CD14-positive monocyte (primary cell): Measurements from ENCODE around the gene HAX1. TPM values are rescaled to one million over a fixed set of nuclear protein-coding genes. Genes with fewer than 3 reads are reported as not detected.
A peak's percentile ranks its signal among the peaks of the same experiment; 100 is the strongest.
"Not testable (repeated sequence)": the region's sequence is repeated elsewhere in the genome, so short reads cannot be mapped to it uniquely, and the experiment has no call there.

Experiments used
- DNase-seq, 3 donors: peaks; one replicate each; pipeline ENCODE4 v3.0.0-alpha.2; 2011 to 2022
- H2AFZ ChIP-seq: 2 replicates; pipeline ENCODE4 v1.6.0; 2012; ENCODE audit warnings: mild to moderate bottlenecking, low read depth, low read length, inconsistent platforms; ENCODE audit not compliant: insufficient read depth, poor library complexity, severe bottlenecking
- H3K27ac ChIP-seq, 2 donors: 1 replicate in 1 of 2; 2 replicates in 1 of 2; pipeline ENCODE4 v1.5.1; 2012 to 2013; ENCODE audit warnings: low read length in 2 of 2, control low read depth in 1 of 2, inconsistent platforms in 1 of 2, low read depth in 1 of 2, mild to moderate bottlenecking in 1 of 2
- H3K27me3 ChIP-seq, 2 donors: one replicate each; pipeline versions ENCODE4 v1.6.0 to v1.6.1; 2011 to 2013; ENCODE audit warnings: low read length in 2 of 2; ENCODE audit not compliant: control insufficient read depth in 2 of 2, insufficient read depth in 2 of 2
- H3K36me3 ChIP-seq, 2 donors: replicated peaks in 1 of 2; 1 replicate in 1 of 2; 2 replicates in 1 of 2; pipeline versions ENCODE4 v1.5.1 to v1.6.1; 2012 to 2013; ENCODE audit warnings: low read length in 2 of 2, control low read depth in 1 of 2, inconsistent platforms in 1 of 2, mild to moderate bottlenecking in 1 of 2; ENCODE audit not compliant: insufficient read depth in 2 of 2, control insufficient read depth in 1 of 2
- H3K4me1 ChIP-seq, 2 donors: 1 replicate in 1 of 2; 2 replicates in 1 of 2; pipeline versions ENCODE4 v1.5.1 to v1.6.1; 2012 to 2013; ENCODE audit warnings: low read length in 2 of 2, control low read depth in 1 of 2, inconsistent platforms in 1 of 2, mild to moderate bottlenecking in 1 of 2, moderate library complexity in 1 of 2; ENCODE audit not compliant: insufficient read depth in 2 of 2, control insufficient read depth in 1 of 2
- H3K4me2 ChIP-seq: replicated peaks from 2 replicates; pipeline ENCODE3; 2012; ENCODE audit warnings: low read length, moderate library complexity, mild to moderate bottlenecking; ENCODE audit not compliant: poor library complexity, severe bottlenecking; ENCODE audit errors: extremely low read depth
- H3K4me3 ChIP-seq, 3 experiments: fragments of 200-600 bp in 1 of 3; sonication (generic) in 1 of 3; replicated peaks in 1 of 3; 1 replicate in 2 of 3; 2 replicates in 1 of 3; pipeline ENCODE4 v1.5.1; 2011 to 2013; ENCODE audit warnings: low read length in 3 of 3, mild to moderate bottlenecking in 3 of 3, control low read depth in 2 of 3, low read depth in 2 of 3, inconsistent platforms in 1 of 3, moderate library complexity in 1 of 3
- H3K79me2 ChIP-seq: 2 replicates; pipeline ENCODE4 v1.6.0; 2012; ENCODE audit warnings: mild to moderate bottlenecking, control low read depth, inconsistent platforms, low read length, moderate library complexity; ENCODE audit not compliant: insufficient read depth
- H3K9ac ChIP-seq: 2 replicates; pipeline ENCODE4 v1.6.0; 2017; ENCODE audit warnings: low read length, mild to moderate bottlenecking; ENCODE audit not compliant: insufficient read depth, poor library complexity, severe bottlenecking
- H3K9me3 ChIP-seq, 2 donors: replicated peaks in 1 of 2; 1 replicate in 1 of 2; 2 replicates in 1 of 2; pipeline versions ENCODE4 v1.5.1 to v1.6.1; 2012 to 2013; ENCODE audit warnings: low read length in 2 of 2, control low read depth in 1 of 2; ENCODE audit not compliant: control insufficient read depth in 1 of 2, insufficient read depth in 1 of 2
- H4K20me1 ChIP-seq: 2 replicates; pipeline ENCODE4 v1.6.0; 2012; ENCODE audit warnings: mild to moderate bottlenecking, low read length, control low read depth, moderate library complexity; ENCODE audit not compliant: insufficient read depth
- H3K27ac Mint-ChIP-seq, 7 donors: one replicate each; pipeline ENCODE4 v1.8.0; 2020; ENCODE audit warnings: mild to moderate bottlenecking in 7 of 7, mixed read lengths in 7 of 7, moderate library complexity in 6 of 7, inconsistent platforms in 2 of 7
- H3K27me3 Mint-ChIP-seq, 3 donors: one replicate each; pipeline ENCODE4 v1.8.0; 2021 to 2022; ENCODE audit warnings: low read depth in 3 of 3, mild to moderate bottlenecking in 3 of 3, mixed read lengths in 3 of 3, moderate library complexity in 3 of 3, inconsistent platforms in 1 of 3
- H3K36me3 Mint-ChIP-seq, 2 donors: one replicate each; pipeline ENCODE4 v1.8.0; 2020; ENCODE audit warnings: mixed read lengths in 2 of 2, inconsistent platforms in 1 of 2, mild to moderate bottlenecking in 1 of 2
- H3K4me1 Mint-ChIP-seq: one replicate; pipeline ENCODE4 v1.8.0; 2020; ENCODE audit warnings: mild to moderate bottlenecking, mixed read lengths
- H3K4me3 Mint-ChIP-seq, 2 donors: one replicate each; pipeline ENCODE4 v1.8.0; 2020; ENCODE audit warnings: mild to moderate bottlenecking in 2 of 2, mixed read lengths in 2 of 2, moderate library complexity in 1 of 2
- H3K9me3 Mint-ChIP-seq, 7 donors: one replicate each; pipeline ENCODE4 v1.8.0; 2020 to 2022; ENCODE audit warnings: mixed read lengths in 7 of 7, mild to moderate bottlenecking in 6 of 7, moderate library complexity in 6 of 7, inconsistent platforms in 2 of 7
- CTCF ChIP-seq: fragments of 200-600 bp; IDR thresholded peaks from one replicate; pipeline ENCODE4 v1.8.0; 2022; ENCODE audit warnings: antibody characterized with exemption, mild to moderate bottlenecking
- WGBS: methylation state at CpG from one replicate; pipeline ENCODE4 v1.1.5; 2013; ENCODE audit warnings: missing lambda C conversion rate; ENCODE audit not compliant: insufficient coverage; 5-methylcytosine and 5-hydroxymethylcytosine counted together
- intact Hi-C, 2 donors: fragments of 100-400 bp; cut with micrococcal nuclease; formaldehyde crosslinking; loops; one replicate each; pipeline versions ENCODE4 v1.15.0 to v1.15.1; 2023
- polyA plus RNA-seq, 3 donors: library from polyadenylated mRNA; depleted of rRNA in 1 of 3; unstranded in 2 of 3; stranded (reverse) in 1 of 3; fragments of 300-500 nt in 2 of 3; fragments of >200 nt in 1 of 3; fragmentation: Illumina TruSeq in 2 of 3; gene quantifications; 1 replicate in 2 of 3; 2 replicates in 1 of 3; pipeline ENCODE4 v1.2.3, GENCODE V29; 2012 to 2021

The HAX1 gene
- polyA plus RNA-seq, 3 donors = 51.4 to 94.9 (median 91.7) TPM

GRCh38 chr1:154304664-154305337 lies 32.4 kb downstream of the HAX1 start:
- Histone ChIP-seq H3K79me2 (no peaks in the 10 kb centered on the region), H3K4me3 (no peak overlapping the region), H3K4me1 (no peaks in the 10 kb centered on the region), H3K9ac (no peak overlapping the region), H4K20me1 (no peaks in the 10 kb centered on the region), H3K36me3 (no peaks in the 10 kb centered on the region), H3K4me2 (no peak overlapping the region), H3K9me3 (peaks cover 0 to 3% of the 10 kb centered on the region in 2 donors), H2AFZ (no peak overlapping the region), H3K27ac (no peak overlapping the region), H3K27me3 (no peaks in the 10 kb centered on the region)
- Mint-ChIP-seq H3K27ac (no peak overlapping the region), H3K27me3 (peaks cover 2 to 9% (median 3%) of the 10 kb centered on the region in 3 donors), H3K36me3 (no peaks in the 10 kb centered on the region), H3K9me3 (peaks cover 0 to 18% (median 6%) of the 10 kb centered on the region in 7 donors), H3K4me3 (no peak overlapping the region), H3K4me1 (no peaks in the 10 kb centered on the region)
- TF ChIP-seq CTCF = no peak
- whole genome bisulfite sequencing = 98% methylated on average over 8 of the region's 9 CpGs
- DNase-seq = no peak
- intact Hi-C loops = loop anchor here in 1 of 2 donors (5.0 kb wide), 1 partner anchor 248 kb away; no protein-coding TSS in a partner anchor

GRCh38 chr1:154306151-154306550 lies 33.7 kb downstream of the HAX1 start:
- no peaks in the 10 kb centered on the region for H3K36me3 ChIP-seq
- H3K4me3 Mint-ChIP-seq = no peak overlapping the region
- H3K36me3 Mint-ChIP-seq = no peaks in the 10 kb centered on the region
- no CpG with 5 or more reads among the region's 3 CpGs for whole genome bisulfite sequencing
- H3K79me2 ChIP-seq = no peaks in the 10 kb centered on the region
- TF ChIP-seq CTCF = no peak
- H3K4me2 ChIP-seq = no peak overlapping the region
- H3K27ac Mint-ChIP-seq = peak overlapping the region in 1 of 7 donors; percentile 64
- no peak for DNase-seq
- no peaks in the 10 kb centered on the region for H3K4me1 ChIP-seq
- H3K9ac ChIP-seq = no peak overlapping the region
- H3K27me3 Mint-ChIP-seq = peaks cover 0 to 7% (median 2%) of the 10 kb centered on the region in 3 donors
- H3K27me3 ChIP-seq = no peaks in the 10 kb centered on the region
- no peaks in the 10 kb centered on the region for H3K4me1 Mint-ChIP-seq
- no peak overlapping the region for H3K4me3 ChIP-seq
- no peak overlapping the region for H3K27ac ChIP-seq
- intact Hi-C loops = loop anchor here in 1 of 2 donors (5.0 kb wide), 1 partner anchor 249 kb away; no protein-coding TSS in a partner anchor
- H3K9me3 Mint-ChIP-seq = peaks cover 0 to 19% (median 6%) of the 10 kb centered on the region in 7 donors
- H4K20me1 ChIP-seq = no peaks in the 10 kb centered on the region
- no peak overlapping the region for H2AFZ ChIP-seq
- peaks cover 0 to 3% of the 10 kb centered on the region in 2 donors for H3K9me3 ChIP-seq

GRCh38 chr1:154307670-154308270 lies 35.3 kb downstream of the HAX1 start:
- not testable (repeated sequence) for H3K36me3 Mint-ChIP-seq, H3K4me1 Mint-ChIP-seq

More at GRCh38 chr1:154307670-154308270, 35.3 kb downstream of the HAX1 start:
- DNase-seq, H3K4me3 ChIP-seq, H4K20me1 ChIP-seq, H3K27me3 Mint-ChIP-seq, H2AFZ ChIP-seq, H3K4me3 Mint-ChIP-seq, H3K4me2 ChIP-seq, H3K27ac Mint-ChIP-seq, H3K9ac ChIP-seq, H3K9me3 ChIP-seq, H3K27me3 ChIP-seq, H3K27ac ChIP-seq, H3K36me3 ChIP-seq, H3K4me1 ChIP-seq, H3K79me2 ChIP-seq: not testable (repeated sequence)
- peaks cover 0 to 13% (median 6%) of the 10 kb centered on the region in 7 donors for H3K9me3 Mint-ChIP-seq
- intact Hi-C loops = loop anchor here in 1 of 2 donors (5.0 kb wide), 1 partner anchor 250 kb away; no protein-coding TSS in a partner anchor
- WGBS = 51% methylated on average over 2 of the region's 4 CpGs
